Activated CD8-positive, alpha-beta memory T cell treated with anti-CD3 and anti-CD28 coated beads, Interleukin-2, amount 50 U/mL, for 24 hours (primary cell): ENCODE results near the gene ATXN7L1.

ENCODE experiments used
- DNase-seq: peaks from one replicate; pipeline ENCODE4 v3.0.0-alpha.2; 2020; ENCODE audit errors: extremely low read depth

The ATXN7L1 gene

DNA sequence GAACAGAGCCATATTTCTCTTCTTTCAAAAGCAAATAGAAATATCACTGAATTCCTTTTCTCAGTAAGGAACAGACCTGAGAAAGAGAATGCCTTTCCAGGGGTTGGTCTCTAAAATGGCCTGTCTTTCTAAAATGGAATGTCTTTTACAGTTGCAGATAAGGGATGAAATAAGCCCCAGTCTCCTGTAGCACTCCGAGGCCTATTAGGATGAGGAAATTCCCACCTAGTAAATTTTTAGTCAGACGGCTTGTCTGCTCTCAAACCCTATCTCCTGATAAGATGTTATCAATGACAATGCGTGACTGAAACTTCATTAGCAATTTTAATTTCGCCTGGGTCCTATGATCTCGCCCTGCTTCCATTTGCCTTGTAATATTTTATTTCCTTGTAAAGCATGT, 292.2 kb downstream of the ATXN7L1 start:
- DNase-seq: no peak

DNA sequence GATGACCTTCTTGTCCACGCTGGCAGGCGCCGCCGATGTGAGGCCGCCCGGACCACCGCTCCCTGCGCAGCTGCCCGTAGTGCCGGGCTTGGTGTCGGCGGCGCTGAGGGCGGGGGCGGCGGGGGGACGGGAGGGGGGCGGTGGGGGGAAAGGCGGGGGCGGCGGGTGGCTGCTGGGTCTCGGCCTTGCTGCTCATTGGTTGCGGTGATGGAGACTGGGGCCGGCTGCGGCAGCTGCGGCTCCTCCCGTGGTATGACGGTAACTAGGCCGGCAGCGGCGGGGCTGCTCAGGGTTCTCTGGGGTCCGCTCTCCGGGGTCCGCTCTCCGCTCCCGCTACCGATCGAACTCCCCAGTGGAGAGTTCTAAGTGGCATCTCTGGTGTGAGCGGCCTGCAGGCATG, 293.3 kb downstream of the ATXN7L1 start:
- DNase-seq: no peak

DNA sequence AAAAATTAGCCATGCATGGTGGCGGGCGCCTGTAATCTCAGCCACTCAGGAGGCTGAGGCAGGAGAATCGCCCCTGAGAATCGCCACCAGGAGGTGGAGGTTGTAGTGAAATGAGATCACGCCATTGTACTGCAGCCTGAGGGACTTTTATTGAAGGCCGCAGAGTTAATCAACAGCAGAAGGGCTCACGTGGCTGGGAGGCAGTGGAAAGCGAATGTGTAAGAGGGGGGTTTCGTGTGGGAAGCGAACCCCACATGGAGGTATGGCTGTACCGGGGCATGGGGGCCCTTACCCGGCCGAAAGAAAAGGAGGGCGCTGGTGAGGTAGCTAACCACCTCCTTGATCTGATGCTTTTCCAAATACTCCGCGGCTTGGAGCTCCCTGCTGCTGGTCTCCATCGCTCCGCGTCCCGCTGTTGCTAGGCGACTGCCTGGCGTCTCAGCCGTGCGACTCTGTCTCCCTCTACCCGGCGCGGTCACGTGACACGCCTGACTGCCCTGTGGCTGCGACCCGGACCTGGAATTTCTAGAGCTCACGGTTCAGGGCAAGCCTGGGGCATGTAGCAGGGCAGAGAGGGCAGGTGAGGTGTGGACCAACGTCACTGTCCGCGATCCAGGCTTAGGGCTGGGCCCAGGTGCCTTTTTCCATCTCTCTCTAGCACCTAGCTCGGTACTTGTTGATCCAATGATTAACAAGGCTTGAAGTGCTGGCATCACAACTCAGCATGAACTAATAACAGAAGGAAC, 295.2 kb downstream of the ATXN7L1 start, which contains the start of gene EFCAB10:
EFCAB10 (minus strand) TSS at position 428 of the 746 bp plus-strand sequence; CDS start at position 398, 30 bp downstream.
- DNase-seq: peak; percentile 12

DNA sequence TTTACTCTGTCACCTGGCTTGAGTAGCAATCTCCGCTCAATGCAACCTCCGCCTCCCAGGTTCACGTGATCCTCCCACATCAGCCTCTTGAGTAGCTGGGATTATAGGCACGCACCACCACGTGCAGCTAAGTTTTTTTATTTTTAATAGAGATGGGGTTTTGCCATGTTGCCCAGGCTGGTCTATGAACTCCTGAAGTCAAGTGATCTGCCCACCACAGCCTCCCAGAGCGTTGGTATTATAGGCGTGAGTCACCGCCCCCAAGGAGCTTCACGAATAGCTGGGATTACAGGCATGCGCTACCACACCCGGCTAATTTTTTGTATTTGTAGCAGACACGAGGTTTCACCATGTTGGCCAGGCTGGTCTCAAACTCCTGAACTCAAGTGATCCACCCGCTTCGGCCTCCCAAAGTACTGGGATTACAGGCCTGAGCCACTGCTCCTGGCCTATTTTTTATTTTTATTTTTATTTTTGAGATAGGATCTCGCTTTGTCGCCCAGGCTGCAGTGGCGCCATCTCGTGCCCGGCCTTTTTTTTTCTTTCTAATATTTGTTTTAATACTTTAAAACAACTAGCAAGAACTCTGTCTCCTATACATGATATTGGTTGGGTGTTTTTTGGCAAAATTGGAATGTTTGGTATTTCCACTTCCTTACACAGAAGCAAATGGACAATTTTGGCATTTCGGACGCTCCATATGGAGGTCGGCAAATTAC, 296.2 kb downstream of the ATXN7L1 start:
- no peak for DNase-seq

DNA sequence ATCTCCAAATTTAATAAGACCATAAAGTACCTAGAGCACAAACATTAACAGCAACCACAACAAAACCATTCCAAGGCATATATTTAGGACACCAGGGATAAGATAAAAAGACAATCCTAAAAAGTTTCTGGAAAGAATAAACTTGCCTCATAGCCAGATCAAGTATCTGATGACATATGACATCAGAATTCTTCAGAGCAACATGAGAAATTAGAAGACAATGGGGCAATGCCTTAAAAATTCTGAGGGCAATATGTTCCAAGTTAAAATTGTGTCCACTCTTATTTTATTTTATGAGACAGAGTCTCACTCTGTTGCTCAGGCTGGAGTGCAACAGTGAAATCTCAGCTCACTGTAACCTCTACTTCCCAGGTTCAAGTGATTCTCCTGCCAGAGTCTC, 297.9 kb downstream of the ATXN7L1 start:
- DNase-seq: no peak

DNA sequence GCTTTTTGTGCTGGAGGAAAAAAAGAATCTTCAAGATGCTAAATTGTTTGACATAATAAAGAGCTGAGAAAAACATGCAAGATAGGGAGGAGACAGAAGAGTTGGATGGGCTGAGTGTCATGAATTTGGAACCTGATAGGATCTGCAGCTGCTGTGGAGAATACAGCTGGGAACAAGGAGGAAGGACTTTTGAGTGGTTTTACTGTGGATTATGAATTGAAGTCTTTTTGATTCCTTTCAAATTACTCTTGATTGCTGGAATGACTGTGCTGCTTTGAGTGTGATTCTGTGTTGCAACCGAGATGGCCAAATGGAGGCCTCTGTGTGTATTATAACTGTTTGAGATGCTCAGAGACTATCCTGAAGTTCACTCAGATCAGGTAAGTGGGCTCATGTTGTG, 299.1 kb downstream of the ATXN7L1 start:
- DNase-seq: no peak

DNA sequence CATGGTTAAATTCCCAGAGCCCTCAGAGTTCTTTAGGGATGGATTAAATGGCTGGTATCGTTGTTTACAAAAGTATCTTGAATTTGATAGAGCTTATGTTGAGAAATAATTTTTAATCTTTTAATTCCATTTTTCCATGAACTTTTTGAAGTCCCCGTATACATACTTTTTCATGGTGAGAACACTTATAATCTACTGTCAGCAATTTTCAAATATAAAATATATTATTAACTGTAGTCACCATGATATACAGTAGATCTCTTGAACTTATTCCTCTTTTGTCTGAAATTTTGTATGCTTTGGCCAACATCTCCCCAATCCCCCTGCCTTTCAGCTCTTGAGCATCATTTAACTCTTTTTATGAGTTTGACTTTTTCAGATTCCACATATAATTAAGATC, 304.5 kb downstream of the ATXN7L1 start:
- DNase-seq: no peak

DNA sequence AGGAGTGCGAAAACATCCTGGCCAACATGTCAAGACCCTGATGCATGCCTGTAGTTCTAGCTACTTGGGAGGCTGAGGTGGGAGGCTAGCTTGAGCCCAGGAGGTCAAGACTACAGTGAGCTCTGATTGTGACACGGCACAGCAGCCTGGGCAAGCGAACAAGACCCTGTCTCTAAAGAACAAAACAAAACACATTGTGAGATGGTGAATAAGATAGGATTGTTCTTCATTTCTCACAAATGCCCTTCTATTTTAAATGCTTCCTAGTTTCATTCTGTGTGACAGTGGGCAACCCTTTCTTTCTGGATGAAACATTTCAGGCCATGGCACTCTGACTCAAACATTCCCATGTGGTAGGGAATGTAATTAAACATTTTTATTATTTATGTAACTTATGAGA, 308.6 kb downstream of the ATXN7L1 start:
- DNase-seq: no peak

DNA sequence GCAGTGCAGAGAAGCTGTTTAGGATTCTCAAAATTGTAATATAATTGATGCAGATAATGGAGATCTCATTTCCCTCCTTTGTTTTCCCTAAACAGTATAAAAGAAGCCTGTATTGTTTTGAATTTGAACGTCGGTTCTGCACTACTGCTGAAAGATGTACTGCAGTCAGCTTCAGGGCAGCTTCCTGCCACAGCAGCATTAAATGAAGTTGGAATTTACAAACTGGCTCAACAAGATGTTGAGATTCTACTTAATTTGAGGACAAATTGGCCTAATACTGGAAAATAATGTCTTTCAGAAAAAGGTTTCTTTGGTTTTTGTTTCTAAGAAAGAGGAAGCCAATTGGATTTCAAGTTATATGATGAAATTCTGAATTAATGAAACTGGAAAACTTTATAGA, 309.4 kb downstream of the ATXN7L1 start:
- DNase-seq: no peak

DNA sequence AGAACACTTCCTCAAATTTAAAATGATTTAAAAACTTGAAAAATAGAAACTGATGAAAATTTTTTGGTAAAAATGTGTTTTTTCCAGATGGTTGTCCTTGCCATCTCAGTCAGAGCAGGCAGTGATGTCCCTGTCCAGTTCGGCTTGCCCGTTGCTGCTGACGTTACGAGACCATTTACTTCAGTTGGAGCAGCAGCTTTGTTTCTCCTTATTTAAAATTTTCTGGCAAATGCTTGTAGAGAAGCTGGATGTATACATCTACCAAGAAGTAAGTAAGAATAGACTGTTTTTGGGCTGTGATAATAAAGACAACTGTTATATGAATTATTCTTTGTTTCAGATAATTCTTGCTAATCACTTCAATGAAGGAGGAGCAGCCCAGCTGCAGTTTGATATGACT, 311.2 kb downstream of the ATXN7L1 start:
- no peak for DNase-seq

DNA sequence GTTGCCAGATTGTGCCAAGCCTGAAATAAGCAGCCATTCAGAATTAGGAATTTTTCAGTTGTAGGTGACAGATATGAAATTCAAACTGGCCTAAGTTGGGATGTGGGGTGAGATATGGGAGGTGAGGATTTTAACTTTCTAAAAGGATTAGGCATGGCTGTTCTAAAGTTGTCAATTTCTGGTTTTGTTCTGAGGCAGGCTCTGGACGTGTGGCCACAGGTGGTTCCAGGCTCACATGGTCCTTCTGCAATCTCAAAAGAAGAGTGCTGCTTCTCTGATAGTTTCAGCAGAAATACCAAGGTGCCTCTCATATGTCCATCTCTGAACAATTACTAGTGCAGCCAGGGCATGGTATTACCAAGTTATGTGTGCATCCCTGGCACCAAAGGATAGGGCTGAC, 316.5 kb downstream of the ATXN7L1 start:
- DNase-seq: no peak
